Muscle layer of colon (tissue), 2 donors: Measurements from ENCODE around the gene AK8.

Experiments used
- H3K27ac ChIP-seq: one replicate; pipeline ENCODE4 v1.7.0; 2013; ENCODE audit warnings: low read depth, mild to moderate bottlenecking, low read length, moderate library complexity
- H3K27me3 ChIP-seq, 2 donors: one replicate each; pipeline ENCODE4 v1.7.0; 2013; ENCODE audit warnings: low read length in 2 of 2, mild to moderate bottlenecking in 2 of 2; ENCODE audit not compliant: insufficient read depth in 2 of 2, control insufficient read depth in 1 of 2
- H3K36me3 ChIP-seq: one replicate; pipeline ENCODE4 v1.7.0; 2013; ENCODE audit warnings: mild to moderate bottlenecking, low read length; ENCODE audit not compliant: insufficient read depth
- H3K4me1 ChIP-seq: one replicate; pipeline ENCODE4 v1.7.0; 2013; ENCODE audit warnings: mild to moderate bottlenecking, low read length; ENCODE audit not compliant: insufficient read depth
- H3K4me3 ChIP-seq, 2 donors: one replicate each; pipeline ENCODE4 v1.7.0; 2013; ENCODE audit warnings: low read length in 2 of 2, low read depth in 1 of 2, mild to moderate bottlenecking in 1 of 2, moderate library complexity in 1 of 2
- H3K9ac ChIP-seq: one replicate; pipeline ENCODE4 v1.7.0; 2013; ENCODE audit warnings: low read length
- H3K9me3 ChIP-seq: one replicate; pipeline ENCODE4 v1.7.0; 2013; ENCODE audit warnings: mild to moderate bottlenecking, low read length
- donor health status: abdominal sarcoma.
- donor health status: Adenocarcinoma of cecum.

Gene AK8

DNA sequence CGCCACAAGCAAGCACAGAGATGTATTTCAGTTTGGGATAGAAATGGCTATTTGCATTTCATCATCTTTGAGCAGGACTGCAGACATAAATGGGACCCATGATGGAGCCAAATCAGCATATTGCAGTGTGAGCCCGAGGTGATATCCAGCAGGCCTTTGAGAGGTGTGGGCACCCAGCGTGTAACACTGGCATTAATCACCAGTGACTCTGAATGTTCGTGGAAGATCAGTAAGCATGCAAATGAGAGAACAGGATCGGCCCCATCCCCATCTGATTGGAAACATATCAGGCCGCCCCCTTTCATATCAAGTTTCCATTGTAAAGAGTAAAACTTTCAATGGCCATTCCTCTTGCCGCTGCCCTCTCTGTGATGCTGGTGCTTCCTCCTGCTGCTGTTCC, 123.8 kb downstream of the AK8 start:
- Histone ChIP-seq H3K27me3 (no peaks in the 10 kb centered on the region), H3K9me3 (no peaks in the 10 kb centered on the region), H3K4me1 (peaks cover 6% of the 10 kb centered on the region), H3K36me3 (no peaks in the 10 kb centered on the region), H3K27ac (no peak overlapping the region), H3K4me3 (no peak overlapping the region), H3K9ac (no peak overlapping the region)

DNA sequence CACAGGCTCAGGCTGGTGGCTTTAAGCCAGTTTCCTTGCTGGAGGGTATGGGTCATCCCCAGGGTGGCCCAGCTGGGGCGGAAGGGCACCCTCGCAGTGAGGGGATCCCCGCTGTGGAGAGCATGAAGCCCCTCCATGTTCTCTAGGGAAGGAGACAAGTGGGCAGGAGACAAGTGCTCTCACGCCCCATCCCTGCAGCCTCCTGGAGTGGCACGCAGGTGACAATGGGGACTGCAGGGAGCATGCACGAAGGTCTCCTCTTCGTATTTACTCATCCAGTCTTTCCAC, 124.5 kb downstream of the AK8 start:
- H3K4me3 ChIP-seq: no peak overlapping the region
- H3K36me3 ChIP-seq: no peaks in the 10 kb centered on the region
- no peaks in the 10 kb centered on the region for H3K9me3 ChIP-seq
- no peak overlapping the region for H3K9ac ChIP-seq
- H3K27me3 ChIP-seq: no peaks in the 10 kb centered on the region
- no peak overlapping the region for H3K27ac ChIP-seq
- H3K4me1 ChIP-seq: peaks cover 6% of the 10 kb centered on the region

DNA sequence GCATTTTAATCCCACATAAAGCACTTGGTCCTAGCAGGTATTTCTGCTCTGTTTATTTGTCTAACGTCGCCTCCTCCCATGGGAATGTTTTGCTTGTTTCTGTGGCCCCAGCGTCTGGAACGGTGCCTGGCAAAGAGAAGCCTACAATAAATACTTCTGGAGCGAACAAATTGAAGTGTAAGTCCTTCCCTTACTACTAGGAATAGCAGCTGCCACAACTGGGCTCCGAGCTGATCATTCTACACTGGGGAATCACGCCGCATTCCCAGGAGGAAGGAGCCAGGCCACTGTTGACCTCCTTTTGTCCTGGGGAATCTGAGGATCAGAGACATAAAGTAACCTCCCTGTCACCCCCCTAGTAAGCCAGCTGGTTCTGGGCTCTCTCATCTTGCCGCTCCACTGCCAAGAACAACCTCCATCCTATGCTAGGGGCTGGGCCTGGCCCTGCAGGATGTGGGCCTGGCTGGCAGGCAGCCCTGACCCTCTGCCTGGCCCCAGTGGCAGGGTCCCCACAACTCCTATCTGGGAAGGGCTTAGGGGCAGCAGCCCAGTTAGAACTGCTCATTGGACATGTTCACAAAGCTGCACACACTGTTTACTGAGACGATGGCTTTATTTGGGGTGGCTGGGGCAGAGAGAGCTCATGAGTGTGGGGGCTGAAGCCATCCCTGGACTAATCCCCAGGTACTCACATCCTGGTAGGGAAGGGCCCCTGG, 125.0 kb downstream of the AK8 start:
- Histone ChIP-seq H3K4me3 (no peak overlapping the region), H3K9ac (no peak overlapping the region), H3K27me3 (no peaks in the 10 kb centered on the region), H3K4me1 (peaks cover 6% of the 10 kb centered on the region), H3K27ac (no peak overlapping the region), H3K36me3 (no peaks in the 10 kb centered on the region), H3K9me3 (no peaks in the 10 kb centered on the region)

DNA sequence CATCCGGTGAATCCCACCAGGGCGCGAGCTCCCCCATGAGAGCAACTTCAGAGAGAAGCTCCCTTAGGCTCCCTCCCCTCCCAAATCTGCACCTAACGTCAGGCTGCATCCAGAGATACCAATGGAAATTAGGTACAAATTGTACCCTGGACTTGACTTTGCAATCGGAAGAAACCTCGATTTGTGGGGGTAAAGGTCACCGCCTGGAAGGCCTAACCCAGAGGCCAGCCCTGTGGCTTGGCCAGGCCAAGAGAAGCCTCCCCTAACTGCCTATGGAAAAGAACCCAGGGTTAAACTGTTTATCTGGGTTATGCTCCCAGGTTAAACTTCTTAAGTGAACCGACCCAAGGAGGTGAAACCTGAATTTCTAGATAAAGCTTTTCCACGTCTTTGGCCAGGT, 127.4 kb downstream of the AK8 start:
- H3K4me3 ChIP-seq: no peak overlapping the region
- H3K9me3 ChIP-seq: no peaks in the 10 kb centered on the region
- H3K4me1 ChIP-seq: peaks cover 6% of the 10 kb centered on the region
- H3K27me3 ChIP-seq: no peaks in the 10 kb centered on the region
- H3K9ac ChIP-seq: no peak overlapping the region
- H3K27ac ChIP-seq: no peak overlapping the region
- no peaks in the 10 kb centered on the region for H3K36me3 ChIP-seq

DNA sequence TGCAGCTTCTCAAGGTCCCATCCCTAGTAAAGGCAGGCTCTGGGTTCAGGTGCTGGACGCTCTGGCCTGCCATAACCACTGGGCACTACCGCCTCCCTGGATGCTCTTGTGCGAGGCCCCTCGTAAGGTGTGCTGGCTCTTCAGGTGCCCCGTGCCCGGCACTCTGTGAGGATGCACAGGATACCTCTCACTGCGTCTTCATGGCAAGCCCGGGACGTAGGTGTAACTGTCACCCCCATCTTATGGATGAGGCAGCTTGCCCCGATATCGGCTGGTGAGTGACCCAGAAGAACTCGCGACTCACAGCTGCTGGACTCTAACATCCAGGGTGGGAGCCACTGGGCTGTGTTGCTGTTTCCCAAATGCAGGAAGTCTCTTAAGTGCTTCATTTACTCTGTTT, 128.8 kb downstream of the AK8 start:
- Histone ChIP-seq H3K9me3 (no peaks in the 10 kb centered on the region), H3K4me3 (no peak overlapping the region), H3K27me3 (peaks cover 1 to 12% of the 10 kb centered on the region in 2 donors), H3K27ac (no peak overlapping the region), H3K9ac (no peak overlapping the region), H3K36me3 (no peaks in the 10 kb centered on the region), H3K4me1 (peaks cover 6% of the 10 kb centered on the region)

DNA sequence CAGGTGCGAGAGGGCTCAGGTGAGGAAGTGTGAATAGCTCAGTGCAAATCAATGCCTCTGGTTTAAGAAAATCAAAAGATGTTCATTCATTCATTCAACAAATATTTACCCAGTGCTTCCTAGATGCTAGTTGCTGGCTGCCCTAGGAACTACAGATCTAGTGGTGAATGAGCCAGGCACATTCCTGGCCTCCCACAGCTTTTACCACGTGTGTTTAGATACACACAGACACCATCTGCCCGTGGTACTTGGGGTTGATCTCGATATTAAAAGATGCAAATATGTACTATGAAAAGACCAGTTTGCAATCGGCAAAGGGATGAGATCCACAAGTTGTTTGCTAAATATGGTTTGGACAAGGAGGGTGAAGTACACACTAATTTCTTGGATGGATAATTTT, 129.6 kb downstream of the AK8 start:
- H3K4me1 ChIP-seq: peaks cover 6% of the 10 kb centered on the region
- H3K27ac ChIP-seq: no peak overlapping the region
- H3K4me3 ChIP-seq: no peak overlapping the region
- no peak overlapping the region for H3K9ac ChIP-seq
- H3K36me3 ChIP-seq: no peaks in the 10 kb centered on the region
- peaks cover 10 to 12% of the 10 kb centered on the region in 2 donors for H3K27me3 ChIP-seq
- no peaks in the 10 kb centered on the region for H3K9me3 ChIP-seq

DNA sequence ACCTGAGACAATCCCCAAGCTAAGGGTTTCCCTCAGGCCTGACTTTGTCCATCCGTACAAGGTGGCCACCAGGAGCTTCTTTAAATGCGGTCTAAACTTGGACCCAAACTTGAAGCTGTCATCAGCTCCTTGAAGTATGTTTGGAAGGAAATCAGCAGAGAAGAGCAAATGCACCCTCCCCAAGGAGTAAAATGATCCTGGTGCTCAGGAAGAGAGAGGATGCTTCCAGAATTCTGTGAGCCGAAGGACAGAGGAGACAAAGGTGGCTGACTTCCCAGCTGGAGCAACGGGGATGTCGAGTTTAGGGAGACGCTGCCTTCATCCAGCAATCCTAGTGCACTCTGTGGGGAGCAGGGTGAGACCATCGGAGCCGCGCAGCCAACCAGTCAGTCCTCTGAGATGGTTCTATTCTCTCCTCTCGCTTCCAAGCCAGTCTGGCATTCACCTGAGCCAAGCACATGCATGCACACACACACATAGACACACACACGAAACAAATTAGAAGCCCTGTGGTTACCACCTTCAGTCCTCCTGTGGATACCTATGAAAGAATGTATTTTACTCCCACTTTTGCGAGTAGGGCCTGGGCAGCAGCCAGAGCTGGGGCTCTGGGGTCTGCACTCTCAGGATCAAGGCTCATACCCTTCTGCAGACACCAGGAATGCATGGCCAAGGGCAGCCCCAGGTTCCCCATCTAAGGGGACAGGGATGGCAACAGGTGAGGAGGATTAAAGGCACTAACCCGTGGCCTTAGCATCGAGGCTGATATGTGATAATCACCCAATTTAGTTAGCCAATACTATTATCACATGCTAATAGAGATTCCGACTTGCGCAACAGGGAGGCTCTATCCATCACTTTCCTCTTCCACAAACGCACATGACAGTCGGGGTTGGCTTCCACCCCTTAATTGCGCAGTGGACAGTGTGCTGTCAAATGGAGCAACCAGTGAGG, 132.1 kb downstream of the AK8 start:
- no peak overlapping the region for H3K27ac ChIP-seq
- H3K9me3 ChIP-seq: no peaks in the 10 kb centered on the region
- H3K9ac ChIP-seq: no peak overlapping the region
- H3K36me3 ChIP-seq: no peaks in the 10 kb centered on the region
- H3K4me3 ChIP-seq: no peak overlapping the region
- H3K27me3 ChIP-seq: peaks cover 21 to 24% of the 10 kb centered on the region in 2 donors
- H3K4me1 ChIP-seq: no peaks in the 10 kb centered on the region

DNA sequence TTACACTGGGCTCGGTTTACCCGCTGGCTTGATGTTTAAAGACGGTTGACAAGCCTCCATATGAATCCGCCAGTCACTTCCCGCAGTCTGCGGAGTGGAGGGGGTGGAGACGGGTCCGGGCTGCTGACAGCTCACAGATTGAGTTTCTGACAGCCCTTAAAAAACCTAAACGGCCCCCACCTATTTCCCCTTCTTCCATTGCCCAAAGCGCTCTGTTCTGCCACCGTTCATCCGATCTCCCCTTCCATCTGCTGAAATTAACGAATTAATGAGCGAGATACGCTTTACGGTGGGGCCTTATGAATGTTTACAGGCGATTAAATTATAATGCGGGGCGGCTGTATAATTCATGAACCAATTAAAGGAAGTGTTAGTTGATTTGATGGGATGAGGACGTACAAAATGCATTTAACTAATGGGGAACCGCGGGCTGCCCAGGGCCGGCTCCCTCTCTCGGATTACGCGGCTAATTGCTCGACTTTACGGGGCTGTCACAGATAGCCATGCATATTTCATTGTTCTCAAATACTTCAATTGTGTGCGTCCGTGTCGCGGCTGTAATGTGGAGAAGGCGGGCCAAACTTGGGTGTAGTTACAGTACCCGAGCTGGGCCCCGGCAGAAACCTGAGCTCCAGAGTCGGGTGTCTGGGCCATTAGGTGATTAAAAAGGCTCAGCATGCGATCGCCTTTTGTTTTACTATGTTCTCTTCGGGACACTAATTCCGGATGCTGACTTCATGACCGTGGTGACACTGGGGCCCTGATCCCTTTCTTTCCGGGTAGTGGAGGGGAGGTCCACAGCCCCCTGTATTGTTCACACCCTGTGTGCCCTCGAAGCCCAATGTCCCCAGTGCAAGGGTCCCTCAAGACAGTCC, 133.0 kb downstream of the AK8 start:
- no peak overlapping the region for H3K27ac ChIP-seq
- H3K36me3 ChIP-seq: no peaks in the 10 kb centered on the region
- H3K4me1 ChIP-seq: no peaks in the 10 kb centered on the region
- no peak overlapping the region for H3K4me3 ChIP-seq
- no peak overlapping the region for H3K9ac ChIP-seq
- no peaks in the 10 kb centered on the region for H3K9me3 ChIP-seq
- H3K27me3 ChIP-seq: peaks cover 21 to 24% of the 10 kb centered on the region in 2 donors

DNA sequence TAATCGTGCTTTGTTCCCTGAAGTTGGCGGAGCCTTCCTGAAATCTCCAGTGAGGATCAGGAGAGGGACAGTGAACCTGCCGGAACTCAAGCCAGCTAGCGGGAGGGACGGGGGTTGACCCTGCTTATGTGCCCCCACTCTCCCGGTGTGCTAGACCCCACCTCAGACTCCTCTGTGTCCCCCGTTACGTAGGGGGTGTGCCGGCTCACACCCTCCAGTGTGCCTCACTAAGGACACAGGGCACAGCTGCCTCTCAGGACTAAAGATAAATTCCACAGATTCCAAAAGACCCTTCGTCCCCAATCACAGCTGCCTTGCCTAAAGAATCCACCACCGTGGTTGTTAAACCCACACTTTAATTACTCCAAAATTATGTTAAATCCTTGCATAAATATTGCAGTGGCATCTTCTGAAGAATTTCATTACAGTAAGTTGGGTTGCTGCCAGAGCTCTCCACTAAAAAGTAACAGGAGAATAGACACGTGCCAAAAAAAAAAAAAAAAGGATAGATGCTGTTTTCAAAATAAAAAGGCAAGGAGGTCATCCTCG, 134.1 kb downstream of the AK8 start:
- peaks cover 21 to 24% of the 10 kb centered on the region in 2 donors for H3K27me3 ChIP-seq
- H3K4me1 ChIP-seq: no peaks in the 10 kb centered on the region
- no peaks in the 10 kb centered on the region for H3K36me3 ChIP-seq
- H3K9me3 ChIP-seq: no peaks in the 10 kb centered on the region
- no peak overlapping the region for H3K9ac ChIP-seq
- no peak overlapping the region for H3K4me3 ChIP-seq
- no peak overlapping the region for H3K27ac ChIP-seq

DNA sequence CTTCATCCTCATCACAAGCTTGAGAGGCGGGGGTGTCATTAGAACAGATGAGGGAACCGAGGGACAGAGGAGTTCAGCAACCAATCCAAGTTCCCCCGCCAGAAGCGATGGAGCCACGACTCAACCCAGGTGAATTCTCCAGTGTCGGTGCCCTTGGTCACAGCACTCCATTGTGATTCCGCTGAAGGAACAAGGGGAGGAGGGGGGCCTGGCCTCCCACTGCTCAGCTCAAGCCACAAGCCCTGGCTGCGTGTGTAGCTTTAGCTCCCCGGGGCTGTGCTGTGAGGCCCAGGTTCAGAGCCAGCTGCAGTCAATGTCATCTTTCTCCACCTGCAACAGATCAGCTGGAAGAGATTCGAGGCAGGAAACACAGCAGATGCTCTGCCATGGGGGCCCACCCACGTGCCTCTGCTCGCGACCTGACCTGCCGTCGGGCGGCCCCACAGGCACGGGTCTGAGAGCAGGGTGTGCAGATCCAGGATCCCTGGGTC, 135.2 kb downstream of the AK8 start:
- no peaks in the 10 kb centered on the region for H3K9me3 ChIP-seq
- no peak overlapping the region for H3K27ac ChIP-seq
- no peak overlapping the region for H3K9ac ChIP-seq
- H3K27me3 ChIP-seq: peaks cover 21 to 24% of the 10 kb centered on the region in 2 donors
- H3K4me3 ChIP-seq: no peak overlapping the region
- no peaks in the 10 kb centered on the region for H3K4me1 ChIP-seq
- H3K36me3 ChIP-seq: no peaks in the 10 kb centered on the region
